Fibroblast of skin of left biceps (primary cell): ENCODE data around the gene ELN.

Experiments used
- DNase-seq, 2 experiments: peaks; one replicate each; pipeline ENCODE4 v3.0.0-alpha.2; 2013; ENCODE audit warnings: low read depth in 2 of 2

ELN gene

GRCh38 chr7:74093671-74094223 is 65.8 kb downstream of the ELN start:
- no peak for DNase-seq

- DNase-seq, result peak; percentile 57 to 62
Measured at GRCh38 chr7:74094224-74095101, 66.5 kb downstream of the ELN start.

- DNase-seq, result no peak
Measured at GRCh38 chr7:74095135-74095534, 67.2 kb downstream of the ELN start.

GRCh38 chr7:74097937-74098614 is 70.1 kb downstream of the ELN start:
- peak; percentile 51 to 69 for DNase-seq

- no peak for DNase-seq
Measured at GRCh38 chr7:74099031-74099430, 71.1 kb downstream of the ELN start.

- no peak for DNase-seq
Measured at GRCh38 chr7:74101061-74101681, 73.2 kb downstream of the ELN start.

GRCh38 chr7:74103219-74103772 is 75.3 kb downstream of the ELN start:
- DNase-seq, result no peak

GRCh38 chr7:74104702-74105101 is 76.7 kb downstream of the ELN start:
- DNase-seq, result no peak

GRCh38 chr7:74105992-74106391 is 78.0 kb downstream of the ELN start:
- no peak for DNase-seq

- DNase-seq, result no peak
Measured at GRCh38 chr7:74106846-74107245, 78.9 kb downstream of the ELN start.

GRCh38 chr7:74115326-74115725 is 87.4 kb downstream of the ELN start:
- no peak for DNase-seq

- no peak for DNase-seq
Measured at GRCh38 chr7:74116356-74116755, 88.4 kb downstream of the ELN start.
